Mesendoderm (in vitro differentiated cells): ENCODE measurements around the gene EHBP1L1.

Experiments used
- DNase-seq: peaks from one replicate; pipeline ENCODE4 v3.0.0; 2013
- H2AK5ac ChIP-seq: 2 replicates; pipeline ENCODE4 v1.6.1; 2013; ENCODE audit warnings: low read length, inconsistent platforms
- H2BK120ac ChIP-seq: 2 replicates; pipeline ENCODE4 v1.6.1; 2013; ENCODE audit warnings: low read depth, mild to moderate bottlenecking, low read length, moderate library complexity, mixed read lengths
- H2BK15ac ChIP-seq: replicated peaks from 2 replicates; pipeline ENCODE4 v1.6.1; 2013; ENCODE audit warnings: low read depth, mild to moderate bottlenecking, moderate library complexity
- H2BK5ac ChIP-seq: 2 replicates; pipeline ENCODE4 v1.6.1; 2013; ENCODE audit warnings: low read length, inconsistent platforms
- H3K18ac ChIP-seq: 2 replicates; pipeline ENCODE4 v1.6.1; 2013; ENCODE audit warnings: mild to moderate bottlenecking, low read length, mixed read lengths
- H3K23ac ChIP-seq: one replicate; pipeline ENCODE4 v1.6.1; 2013; ENCODE audit warnings: low read length
- H3K27ac ChIP-seq: 2 replicates; pipeline ENCODE4 v1.5.1; 2013; ENCODE audit warnings: low read depth, mild to moderate bottlenecking, inconsistent platforms, low read length, moderate library complexity
- H3K27me3 ChIP-seq: 2 replicates; pipeline ENCODE4 v1.6.1; 2013; ENCODE audit warnings: low read length, control low read depth, mild to moderate bottlenecking, inconsistent platforms; ENCODE audit not compliant: insufficient read depth, poor library complexity
- H3K36me3 ChIP-seq: 2 replicates; pipeline ENCODE4 v1.6.1; 2013; ENCODE audit warnings: low read length, inconsistent platforms; ENCODE audit not compliant: control insufficient read depth, insufficient read depth
- H3K4ac ChIP-seq: one replicate; pipeline ENCODE4 v1.6.1; 2013; ENCODE audit warnings: low read depth, mild to moderate bottlenecking, low read length, moderate library complexity
- H3K4me1 ChIP-seq: 2 replicates; pipeline ENCODE4 v1.6.1; 2013; ENCODE audit warnings: low read depth, low read length, inconsistent platforms; ENCODE audit not compliant: control insufficient read depth
- H3K4me2 ChIP-seq: 2 replicates; pipeline ENCODE4 v1.6.1; 2013; ENCODE audit warnings: low read length
- H3K4me3 ChIP-seq: 2 replicates; pipeline ENCODE4 v1.5.1; 2013; ENCODE audit warnings: mild to moderate bottlenecking, low read length
- H3K56ac ChIP-seq: one replicate; pipeline ENCODE4 v1.6.1; 2013; ENCODE audit warnings: low read length
- H3K79me1 ChIP-seq: 2 replicates; pipeline ENCODE4 v1.6.1; 2013; ENCODE audit warnings: low read length, inconsistent platforms
- H3K79me2 ChIP-seq: 2 replicates; pipeline ENCODE4 v1.6.1; 2013; ENCODE audit warnings: mild to moderate bottlenecking, low read length; ENCODE audit not compliant: control insufficient read depth, insufficient read depth
- H3K9ac ChIP-seq: 2 replicates; pipeline ENCODE4 v1.6.1; 2013; ENCODE audit warnings: low read length, inconsistent platforms
- H4K5ac ChIP-seq: one replicate; pipeline ENCODE4 v1.6.1; 2013; ENCODE audit warnings: low read length
- H4K8ac ChIP-seq: one replicate; pipeline ENCODE4 v1.6.1; 2013; ENCODE audit warnings: low read depth, mild to moderate bottlenecking, control low read depth, low read length, moderate library complexity
- WGBS: extraction: QIAGEN DNeasy Blood & Tissue Kit; methylation state at CpG from one replicate; pipeline ENCODE4 v1.1.7; 2013; ENCODE audit warnings: low lambda C conversion rate, missing lambda C conversion rate; ENCODE audit not compliant: insufficient coverage; ENCODE audit errors: extremely low coverage; 5-methylcytosine and 5-hydroxymethylcytosine counted together

The EHBP1L1 gene

GRCh38 chr11:65554842-65555430, 20.9 kb upstream of the EHBP1L1 start:
- Histone ChIP-seq H4K5ac (no peak overlapping the region), H3K36me3 (no peaks in the 10 kb centered on the region), H3K56ac (peak overlapping the region; percentile 19), H3K4me3 (no peak overlapping the region), H2BK120ac (no peak overlapping the region), H3K79me2 (no peaks in the 10 kb centered on the region), H3K27ac (no peak overlapping the region), H2AK5ac (no peak overlapping the region), H3K23ac (no peak overlapping the region), H3K27me3 (no peaks in the 10 kb centered on the region), H3K4me2 (no peak overlapping the region), H4K8ac (no peak overlapping the region), H2BK15ac (no peak overlapping the region), H3K79me1 (no peaks in the 10 kb centered on the region), H3K4ac (no peak overlapping the region), H3K9ac (no peak overlapping the region), H3K18ac (no peak overlapping the region), H2BK5ac (no peak overlapping the region), H3K4me1 (peaks cover 3% of the 10 kb centered on the region)
- DNase-seq = no peak
- no CpG with 5 or more reads among the region's 4 CpGs for WGBS

DNA sequence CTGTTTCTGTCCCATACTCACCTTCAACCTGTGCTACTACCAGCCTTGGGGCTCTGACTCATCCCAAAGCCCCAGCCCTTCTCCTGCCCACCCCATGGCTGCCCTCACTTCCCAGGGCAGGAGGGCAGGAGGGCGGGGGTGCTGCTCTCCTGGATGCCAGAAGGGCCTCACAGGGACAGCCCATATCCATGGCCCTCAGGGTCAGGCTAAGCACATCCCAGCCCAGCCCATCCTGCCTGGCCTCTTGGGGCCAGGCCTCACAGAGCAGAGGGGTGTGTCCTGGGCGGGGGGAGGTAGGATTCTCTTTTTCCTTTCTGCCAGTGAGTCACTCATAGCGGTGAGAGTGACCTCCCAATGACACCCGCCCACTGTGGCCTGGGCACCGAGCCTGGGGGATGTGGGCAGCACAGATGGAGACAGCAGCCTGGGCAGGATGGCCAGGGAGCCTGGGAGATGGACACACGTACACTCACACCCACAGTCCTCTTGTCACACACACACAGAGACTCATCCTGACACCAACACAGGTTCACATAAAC, 20.1 kb upstream of the EHBP1L1 start:
- H4K5ac ChIP-seq = no peak overlapping the region
- peaks cover 6% of the 10 kb centered on the region for H3K4me1 ChIP-seq
- H3K56ac ChIP-seq = no peak overlapping the region
- no peak overlapping the region for H2BK120ac ChIP-seq
- H2BK5ac ChIP-seq = no peak overlapping the region
- H3K23ac ChIP-seq = no peak overlapping the region
- DNase-seq = peak; percentile 48
- no peak overlapping the region for H3K4ac ChIP-seq
- H3K79me2 ChIP-seq = no peaks in the 10 kb centered on the region
- H3K18ac ChIP-seq = no peak overlapping the region
- no peaks in the 10 kb centered on the region for H3K79me1 ChIP-seq
- no peaks in the 10 kb centered on the region for H3K27me3 ChIP-seq
- H2AK5ac ChIP-seq = no peak overlapping the region
- H3K36me3 ChIP-seq = no peaks in the 10 kb centered on the region
- no peak overlapping the region for H3K4me3 ChIP-seq
- H3K27ac ChIP-seq = no peak overlapping the region
- no peak overlapping the region for H2BK15ac ChIP-seq
- no peak overlapping the region for H3K9ac ChIP-seq
- no peak overlapping the region for H3K4me2 ChIP-seq
- WGBS = no CpG with 5 or more reads among the region's 6 CpGs
- H4K8ac ChIP-seq = no peak overlapping the region

GRCh38 chr11:65556470-65557279, 19.2 kb upstream of the EHBP1L1 start:
- Histone ChIP-seq H2BK5ac (no peak overlapping the region), H3K36me3 (no peaks in the 10 kb centered on the region), H3K56ac (no peak overlapping the region), H3K4ac (no peak overlapping the region), H3K23ac (no peak overlapping the region), H2BK120ac (no peak overlapping the region), H3K79me1 (no peaks in the 10 kb centered on the region), H4K5ac (no peak overlapping the region), H2AK5ac (no peak overlapping the region), H3K9ac (no peak overlapping the region), H4K8ac (no peak overlapping the region), H3K4me2 (no peak overlapping the region), H3K27me3 (no peaks in the 10 kb centered on the region), H3K18ac (no peak overlapping the region), H3K4me3 (no peak overlapping the region), H3K79me2 (no peaks in the 10 kb centered on the region), H3K27ac (no peak overlapping the region), H3K4me1 (peaks cover 9% of the 10 kb centered on the region), H2BK15ac (no peak overlapping the region)
- WGBS = no CpG with 5 or more reads among the region's 12 CpGs
- no peak for DNase-seq

- H3K79me2 ChIP-seq = no peaks in the 10 kb centered on the region
- no peaks in the 10 kb centered on the region for H3K79me1 ChIP-seq
- H3K23ac ChIP-seq = peak overlapping the region; percentile 90
- no peak overlapping the region for H2BK15ac ChIP-seq
- H3K18ac ChIP-seq = peak overlapping the region; percentile 89
- no peak overlapping the region for H2AK5ac ChIP-seq
- H2BK120ac ChIP-seq = no peak overlapping the region
- peak overlapping the region; percentile 60 for H3K9ac ChIP-seq
- H3K36me3 ChIP-seq = no peaks in the 10 kb centered on the region
- WGBS = no CpG with 5 or more reads among the region's 47 CpGs
- H2BK5ac ChIP-seq = no peak overlapping the region
- H3K27ac ChIP-seq = peak overlapping the region; percentile 17
- DNase-seq = peak; percentile 32
- no peak overlapping the region for H3K4me2 ChIP-seq
- H4K8ac ChIP-seq = peak overlapping the region; percentile 42
- H3K4me1 ChIP-seq = peaks cover 9% of the 10 kb centered on the region
- no peak overlapping the region for H3K4me3 ChIP-seq
- peak overlapping the region; percentile 83 for H3K56ac ChIP-seq
- H3K27me3 ChIP-seq = no peaks in the 10 kb centered on the region
- peak overlapping the region; percentile 88 for H3K4ac ChIP-seq
- no peak overlapping the region for H4K5ac ChIP-seq
Measured at GRCh38 chr11:65557280-65558001, 18.4 kb upstream of the EHBP1L1 start.

DNA sequence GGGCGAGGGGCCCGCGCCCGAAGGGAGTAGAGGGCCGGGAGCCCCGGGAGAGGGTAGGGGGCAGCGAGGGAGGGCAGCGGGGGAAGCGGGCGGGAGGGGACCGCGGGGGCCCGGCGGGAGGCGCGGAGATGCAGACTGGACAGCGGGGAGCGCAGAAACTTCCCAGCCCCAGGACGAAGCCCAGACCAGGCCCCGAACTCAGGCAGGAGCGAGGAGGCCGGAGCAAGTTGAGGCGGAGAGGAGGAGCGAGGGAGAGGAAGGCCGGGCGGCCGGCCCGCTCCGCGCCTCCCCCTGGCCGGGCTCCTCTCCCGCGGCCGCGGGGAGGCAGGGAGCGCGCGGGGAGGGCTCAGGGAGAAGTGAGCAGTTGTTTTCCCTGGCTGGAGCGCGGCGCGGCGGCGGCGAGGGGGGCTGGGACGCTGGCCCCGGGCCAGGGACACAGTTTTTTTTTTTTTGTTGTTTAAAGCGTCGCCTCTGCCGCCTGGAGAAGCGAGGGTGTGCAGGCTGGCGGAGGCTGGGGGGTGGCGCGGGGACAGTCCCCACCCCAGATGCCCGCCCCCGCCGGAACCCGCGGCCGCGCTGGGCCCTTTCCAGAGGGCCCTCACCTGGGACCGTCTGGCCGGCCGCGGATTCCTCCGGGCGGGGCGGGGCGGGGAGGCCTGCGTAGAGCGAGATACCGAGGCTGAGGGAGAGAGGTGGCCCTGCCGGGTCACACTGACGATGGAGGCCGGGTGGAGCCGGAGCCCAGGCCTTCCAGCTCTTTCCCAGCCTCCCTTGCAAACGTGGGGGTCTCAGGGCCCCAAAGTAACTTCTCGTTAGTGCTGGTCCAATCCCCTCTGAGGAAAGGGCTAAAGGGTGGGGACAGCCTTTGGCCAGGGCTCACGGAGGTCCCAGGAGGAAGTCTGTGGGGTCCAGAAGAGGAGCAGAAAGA, 17.6 kb upstream of the EHBP1L1 start, which contains the start of gene LTBP3:
Gene LTBP3, minus strand, starts transcription at position 358 of the 928 bp plus-strand sequence. CDS start 400 bp downstream, outside the sequence.
- Histone ChIP-seq H2BK15ac (no peak within 1 kb of the TSS), H3K4ac (peak within 1 kb of the TSS; percentile 88), H4K8ac (peak within 1 kb of the TSS; percentile 42), H3K56ac (peak within 1 kb of the TSS; percentile 94), H2BK120ac (no peak within 1 kb of the TSS), H2BK5ac (no peak within 1 kb of the TSS), H2AK5ac (peak within 1 kb of the TSS; percentile 49), H3K4me2 (peak within 1 kb of the TSS; percentile 61), H3K4me1 (peaks cover 9% of the 10 kb centered on the region), H3K79me1 (no peaks in the 10 kb centered on the region), H3K36me3 (no peaks in the 10 kb centered on the region), H3K4me3 (peak within 1 kb of the TSS; percentile 37), H3K18ac (peak within 1 kb of the TSS; percentile 89), H3K79me2 (no peaks in the 10 kb centered on the region), H3K27ac (peak within 1 kb of the TSS; percentile 38), H4K5ac (peak within 1 kb of the TSS; percentile 87), H3K27me3 (no peaks in the 10 kb centered on the region), H3K9ac (peak within 1 kb of the TSS; percentile 81), H3K23ac (peak within 1 kb of the TSS; percentile 90)
- DNase-seq = peak; percentile 71
- no CpG with 5 or more reads among the region's 79 CpGs for WGBS
